ENCODE measurements around the gene SDS.

DNA sequence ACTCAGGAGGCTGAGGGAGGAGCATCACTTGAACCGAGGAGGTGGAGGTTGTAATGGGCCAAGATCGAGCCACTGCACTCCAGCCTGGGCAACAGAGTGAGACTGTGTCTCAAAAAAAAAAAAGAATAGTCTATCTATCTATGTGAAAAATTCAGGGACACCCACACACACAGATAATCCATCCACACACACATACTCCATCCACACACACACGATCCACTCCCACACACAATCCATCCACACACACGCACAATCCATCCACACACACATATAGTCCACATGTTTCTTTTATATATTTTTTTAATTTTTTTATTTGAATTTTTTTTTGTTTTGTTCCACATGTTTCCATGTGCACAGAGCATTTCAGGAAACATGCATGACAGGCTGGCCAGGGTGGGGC, 3.3 kb downstream of the SDS start:
- TF ChIP-seq, protein P1, sequence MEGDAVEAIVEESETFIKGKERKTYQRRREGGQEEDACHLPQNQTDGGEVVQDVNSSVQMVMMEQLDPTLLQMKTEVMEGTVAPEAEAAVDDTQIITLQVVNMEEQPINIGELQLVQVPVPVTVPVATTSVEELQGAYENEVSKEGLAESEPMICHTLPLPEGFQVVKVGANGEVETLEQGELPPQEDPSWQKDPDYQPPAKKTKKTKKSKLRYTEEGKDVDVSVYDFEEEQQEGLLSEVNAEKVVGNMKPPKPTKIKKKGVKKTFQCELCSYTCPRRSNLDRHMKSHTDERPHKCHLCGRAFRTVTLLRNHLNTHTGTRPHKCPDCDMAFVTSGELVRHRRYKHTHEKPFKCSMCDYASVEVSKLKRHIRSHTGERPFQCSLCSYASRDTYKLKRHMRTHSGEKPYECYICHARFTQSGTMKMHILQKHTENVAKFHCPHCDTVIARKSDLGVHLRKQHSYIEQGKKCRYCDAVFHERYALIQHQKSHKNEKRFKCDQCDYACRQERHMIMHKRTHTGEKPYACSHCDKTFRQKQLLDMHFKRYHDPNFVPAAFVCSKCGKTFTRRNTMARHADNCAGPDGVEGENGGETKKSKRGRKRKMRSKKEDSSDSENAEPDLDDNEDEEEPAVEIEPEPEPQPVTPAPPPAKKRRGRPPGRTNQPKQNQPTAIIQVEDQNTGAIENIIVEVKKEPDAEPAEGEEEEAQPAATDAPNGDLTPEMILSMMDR (IDR thresholded peaks at IDR 0.05; ENCODE audit: low read depth, low read length) = no peak
- TF ChIP-seq POLR2A (IDR thresholded peaks at IDR 0.05; ENCODE audit: extremely low read depth, insufficient read length) (no peak), MYC (IDR thresholded peaks at IDR 0.05; ENCODE audit: low read depth, low read length) (no peak)

All from NB4 (cell line).